ENCODE data around the gene MOB3B.

DNA sequence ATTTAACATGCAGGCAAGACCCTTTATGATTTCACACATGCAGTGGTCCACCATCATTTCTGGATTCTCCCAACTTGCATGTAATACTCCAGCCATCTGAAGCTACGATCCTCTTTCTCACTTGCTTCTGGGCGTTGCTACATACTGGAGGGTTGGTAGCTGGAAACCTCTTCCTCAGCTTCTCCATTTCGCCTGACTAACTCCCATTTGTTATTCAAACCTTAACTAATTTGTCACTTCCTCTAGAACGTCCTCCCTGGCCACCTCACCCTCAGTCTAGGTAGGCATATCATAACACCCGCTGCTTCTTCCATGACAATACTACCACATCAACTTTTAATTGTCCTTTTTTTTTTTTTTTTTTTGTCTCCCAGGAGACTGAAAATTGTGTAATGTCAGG is 160.0 kb downstream of the MOB3B start:
- TF ChIP-seq POLR2A (IDR thresholded peaks at IDR 0.05; ENCODE audit: low read depth, low read length) = no peak
- no peak for TF ChIP-seq ZZZ3 (IDR thresholded peaks at IDR 0.05; ENCODE audit: control insufficient read depth, insufficient read length, low read depth)
- TF ChIP-seq RFX5 (IDR thresholded peaks at IDR 0.05; ENCODE audit: low read depth, low read length) = no peak
- no peak for TF ChIP-seq ELK1 (IDR thresholded peaks at IDR 0.05; ENCODE audit: low read depth, low read length)
- no peak for TF ChIP-seq SKIL (IDR thresholded peaks at IDR 0.05; ENCODE audit: low read depth, poor library complexity, severe bottlenecking)
- no peak for TF ChIP-seq BCL3 (IDR thresholded peaks at IDR 0.05; ENCODE audit: borderline replicate concordance, insufficient read depth, low read depth, low read length, poor library complexity, severe bottlenecking)
- TF ChIP-seq POLR2AphosphoS5 (IDR thresholded peaks at IDR 0.05; ENCODE audit: low read length) = no peak
- TF ChIP-seq CTCF (IDR thresholded peaks at IDR 0.05 in 2 of 3, conservative IDR thresholded peaks at IDR 0.05 in 1 of 3; ENCODE audit: control insufficient read depth in 2 of 3, extremely low read depth in 1 of 3, insufficient read depth in 1 of 3, low read depth in 3 of 3, low read length in 3 of 3) = no peak

All from GM12878 (cell line).